Left hindlimb (tissue), 1 donor: ENCODE data around the gene ZNF699.
"Not testable (repeated sequence)": the region's sequence is repeated elsewhere in the genome, so short reads cannot be mapped to it uniquely, and the experiment has no call there.

Experiments
- DNase-seq: peaks from one replicate; pipeline ENCODE4 v3.0.0-alpha.2; 2018

The ZNF699 gene

GRCh38 chr19:9309139-9309973 lies at the start of gene ZNF699:
Gene ZNF699, minus strand, starts transcription at chr19:9309838. Its CDS starts 4,719 bp downstream, at chr19:9305119.
- DNase-seq: peak; percentile 97

- no peak for DNase-seq
These were observed 45.0 kb upstream of the ZNF699 start for GRCh38 chr19:9354651-9355050.

GRCh38 chr19:9353011-9353410 lies 43.4 kb upstream of the ZNF699 start:
- DNase-seq: no peak

GRCh38 chr19:9352505-9352904 lies 42.9 kb upstream of the ZNF699 start:
- DNase-seq: no peak

- DNase-seq: no peak
These were observed 39.0 kb upstream of the ZNF699 start for GRCh38 chr19:9348671-9349070.

GRCh38 chr19:9348253-9348652 lies 38.6 kb upstream of the ZNF699 start:
- no peak for DNase-seq

- DNase-seq: no peak
These were observed 35.4 kb upstream of the ZNF699 start for GRCh38 chr19:9345005-9345404.

- no peak for DNase-seq
These were observed 33.1 kb upstream of the ZNF699 start for GRCh38 chr19:9342610-9343304.

- DNase-seq: no peak
These were observed 20.4 kb upstream of the ZNF699 start for GRCh38 chr19:9329999-9330398.

GRCh38 chr19:9324584-9324962 lies 14.9 kb upstream of the ZNF699 start:
- DNase-seq: no peak

- peak; percentile 98 for DNase-seq
These were observed 14.4 kb upstream of the ZNF699 start, which contains the start of gene ZNF559 for GRCh38 chr19:9323919-9324583. Gene ZNF559, plus strand, starts transcription at chr19:9324179. Its CDS starts 14,371 bp downstream, at chr19:9338550.

- peak; percentile 68 for DNase-seq
These were observed 13.9 kb upstream of the ZNF699 start for GRCh38 chr19:9323557-9323918.

GRCh38 chr19:9322201-9322600 lies 12.6 kb upstream of the ZNF699 start:
- not testable (repeated sequence) for DNase-seq

- DNase-seq: not testable (repeated sequence)
These were observed 12.1 kb upstream of the ZNF699 start for GRCh38 chr19:9321756-9322155.

GRCh38 chr19:9321338-9321737 lies 11.7 kb upstream of the ZNF699 start:
- no peak for DNase-seq

GRCh38 chr19:9313756-9314155 lies 4.1 kb upstream of the ZNF699 start:
- DNase-seq: no peak

- DNase-seq: no peak
These were observed 372 bp upstream of the ZNF699 start for GRCh38 chr19:9309974-9310446.

GRCh38 chr19:9308091-9308770 lies 1.4 kb downstream of the ZNF699 start:
- DNase-seq: no peak

- DNase-seq: no peak
These were observed 3.2 kb downstream of the ZNF699 start for GRCh38 chr19:9306443-9306842.

- DNase-seq: no peak
These were observed 13.3 kb downstream of the ZNF699 start for GRCh38 chr19:9296336-9296735.

- DNase-seq: no peak
These were observed 14.2 kb downstream of the ZNF699 start for GRCh38 chr19:9295411-9295849.

GRCh38 chr19:9289231-9289884 lies 20.3 kb downstream of the ZNF699 start:
- DNase-seq: no peak
